ENCODE measurements around the gene GLTP.
"Not testable (repeated sequence)": the region's sequence is repeated elsewhere in the genome, so short reads cannot be mapped to it uniquely, and the experiment has no call there.

Gene GLTP

DNA sequence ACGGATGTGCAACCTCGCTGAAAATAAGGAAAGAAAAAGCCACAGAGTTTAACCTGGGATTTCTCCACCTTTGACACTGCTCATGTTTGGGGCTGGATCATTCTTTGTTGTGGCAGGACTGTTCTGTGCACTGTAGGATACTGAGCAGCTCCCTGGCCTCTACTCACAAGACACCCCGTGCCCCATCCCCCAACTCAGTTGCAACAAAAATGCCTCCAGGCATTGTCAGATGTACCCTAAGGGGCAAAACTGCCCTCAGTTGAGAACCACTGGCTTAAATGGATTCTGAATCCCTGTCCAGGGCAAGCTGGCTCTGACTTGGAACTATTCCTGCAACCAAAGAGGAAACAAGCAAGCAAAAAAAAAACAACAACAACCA is 2.1 kb downstream of the GLTP start:
- no peak for DNase-seq (ENCODE audit: low read depth in 1 of 2, low spot score in 1 of 2)

DNA sequence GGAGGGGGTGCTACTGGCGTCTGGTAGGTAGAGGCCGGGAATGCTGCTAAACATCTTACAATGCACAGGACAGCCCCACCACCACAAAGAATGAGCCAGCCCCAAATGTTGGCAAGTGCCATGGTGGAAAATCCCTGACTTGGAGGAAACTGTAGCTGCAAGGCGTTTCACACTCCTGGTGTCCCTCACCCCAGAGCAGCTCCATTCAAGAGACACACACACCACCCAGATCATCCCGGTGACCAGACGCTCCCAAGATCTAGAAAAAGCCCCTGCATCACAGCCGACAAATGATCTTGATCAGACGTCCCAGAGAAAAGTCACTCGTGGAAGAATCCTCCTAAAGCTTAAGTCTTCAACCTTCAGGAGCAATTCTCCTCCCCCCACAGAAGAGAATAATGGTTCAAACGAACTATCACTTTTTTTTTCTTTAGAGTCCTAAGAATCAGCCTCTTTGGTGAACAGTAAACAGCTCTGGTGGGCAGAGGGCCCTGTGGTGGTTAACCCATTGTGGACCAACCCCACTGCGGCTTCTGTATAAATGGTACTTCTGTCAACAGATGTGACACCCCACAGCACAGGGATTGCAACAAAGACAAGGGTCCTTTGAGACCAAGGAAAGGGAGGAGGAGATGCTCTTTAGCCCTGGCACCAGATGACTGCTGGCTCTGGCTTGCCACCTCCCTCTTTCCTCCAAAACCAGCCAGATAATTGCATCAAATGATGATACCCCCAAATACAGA is 2.7 kb downstream of the GLTP start:
- no peak for DNase-seq (ENCODE audit: low read depth in 1 of 2, low spot score in 1 of 2)

DNA sequence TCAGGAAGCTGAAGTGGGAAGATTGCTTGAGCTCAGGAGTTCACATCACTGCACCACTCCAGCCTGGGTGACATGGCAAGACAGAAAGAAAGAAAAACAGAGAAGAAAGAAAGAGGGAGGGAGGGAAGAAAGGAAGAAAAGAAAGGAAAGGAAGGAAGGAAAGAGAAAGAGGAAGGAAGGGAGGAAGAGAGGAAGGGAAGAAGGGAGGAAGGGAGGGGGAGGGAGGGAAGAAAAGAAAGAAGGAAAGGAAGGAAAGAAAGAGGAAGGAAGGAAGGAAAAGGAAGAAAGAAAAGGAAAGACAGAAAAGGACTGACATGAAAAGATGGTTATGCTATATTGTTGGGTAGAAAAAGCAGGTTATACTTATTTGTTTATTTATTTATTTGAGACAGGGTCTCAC is 3.9 kb downstream of the GLTP start:
- no peak for DNase-seq (ENCODE audit: low read depth in 1 of 2, low spot score in 1 of 2)

DNA sequence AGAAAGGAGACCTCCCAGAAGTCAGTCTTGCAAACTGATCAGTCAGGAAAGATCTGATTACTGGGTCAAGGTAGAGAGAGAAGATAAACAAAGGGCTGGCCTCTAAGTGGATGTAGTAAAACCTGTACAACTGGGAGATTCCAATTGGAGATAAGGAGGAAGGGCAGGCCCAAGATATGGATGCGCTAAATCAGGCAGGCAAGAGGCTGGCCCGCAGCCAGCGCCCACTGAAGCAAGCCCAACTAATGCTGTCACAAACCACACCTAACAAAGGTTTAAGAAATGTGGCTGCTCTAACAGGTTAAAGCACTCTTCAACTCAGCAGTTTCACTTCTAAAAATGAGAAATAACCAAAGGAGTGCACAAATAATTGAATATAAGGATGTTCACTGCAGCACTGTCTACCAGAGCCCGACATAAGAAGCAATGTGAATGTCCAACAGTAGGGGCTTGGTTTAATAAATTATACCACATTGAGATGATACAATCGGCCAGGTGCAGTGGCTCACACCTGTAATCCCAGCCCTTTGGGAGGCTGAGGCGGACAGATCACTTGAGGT is 4.7 kb downstream of the GLTP start:
- DNase-seq (ENCODE audit: low read depth in 1 of 2, low spot score in 1 of 2), result no peak

DNA sequence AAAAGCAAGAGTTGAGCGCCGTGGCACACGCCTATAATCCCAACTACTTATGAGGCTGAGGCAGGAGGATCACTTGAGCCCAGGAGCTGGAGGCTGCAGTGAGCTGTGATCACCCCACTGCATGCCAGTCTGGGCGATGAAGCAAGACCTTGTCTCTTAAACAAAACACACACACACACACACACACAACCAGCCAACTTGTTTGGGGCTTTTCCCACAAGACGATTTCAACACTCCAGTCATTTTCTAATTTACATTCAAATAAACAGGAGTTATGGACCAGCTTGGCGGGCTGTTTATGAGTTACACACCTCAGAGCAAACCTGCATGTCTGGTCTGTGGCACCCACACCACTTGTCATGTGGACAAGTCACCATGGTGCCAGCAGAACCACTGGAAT is 6.7 kb downstream of the GLTP start:
- DNase-seq (ENCODE audit: low read depth in 1 of 2, low spot score in 1 of 2), result no peak

DNA sequence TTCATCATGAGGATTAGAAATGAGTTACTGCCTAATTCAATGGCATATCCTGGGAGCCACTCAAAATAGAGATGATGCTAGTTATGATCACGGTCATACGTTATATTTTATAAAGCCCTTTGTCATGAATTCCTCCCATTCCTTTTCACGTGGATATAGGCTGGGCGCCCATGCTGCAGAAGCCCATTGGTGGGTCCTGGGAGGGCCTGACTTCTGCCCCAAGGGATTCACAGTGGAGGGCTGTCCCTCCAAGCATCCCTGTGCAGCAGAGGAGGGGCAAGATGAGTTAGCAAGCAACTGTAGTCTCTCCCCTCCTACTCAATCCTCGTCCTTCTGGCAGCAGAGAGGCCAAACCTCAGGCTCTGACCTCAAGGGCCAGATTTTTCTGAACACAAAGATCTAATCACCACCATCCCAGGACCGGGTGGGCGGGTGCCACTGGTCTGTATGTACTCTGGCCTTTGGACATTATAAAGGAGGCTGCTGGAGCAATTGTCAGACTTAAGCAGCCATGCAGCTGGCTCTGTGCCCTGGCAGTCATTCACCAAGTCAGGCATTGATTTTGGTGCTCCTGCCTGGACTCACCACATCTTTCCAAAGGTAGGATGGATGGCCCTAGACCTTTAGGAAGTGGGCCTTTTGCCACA is 8.6 kb downstream of the GLTP start:
- DNase-seq (ENCODE audit: low read depth in 1 of 2, low spot score in 1 of 2), result no peak

DNA sequence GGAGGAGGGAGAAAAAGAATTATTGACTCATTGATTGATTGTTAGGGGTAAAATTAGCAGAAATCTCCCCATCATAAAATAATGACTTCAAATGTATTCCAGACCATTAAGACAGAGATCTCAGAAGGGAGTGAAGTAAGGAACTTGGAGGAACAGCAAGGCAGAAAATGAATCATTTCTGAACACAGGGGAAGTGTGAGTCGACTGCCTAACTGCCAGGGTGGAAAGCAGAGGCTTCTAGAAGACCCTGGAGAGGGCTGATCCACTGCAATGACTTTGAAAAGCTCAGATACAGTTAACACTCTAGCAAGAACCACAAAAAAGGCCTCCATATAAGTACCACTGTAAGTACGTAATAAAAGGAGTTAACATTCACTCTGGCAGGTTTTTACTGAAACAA is 9.7 kb downstream of the GLTP start:
- DNase-seq (ENCODE audit: low read depth in 1 of 2, low spot score in 1 of 2), result no peak

DNA sequence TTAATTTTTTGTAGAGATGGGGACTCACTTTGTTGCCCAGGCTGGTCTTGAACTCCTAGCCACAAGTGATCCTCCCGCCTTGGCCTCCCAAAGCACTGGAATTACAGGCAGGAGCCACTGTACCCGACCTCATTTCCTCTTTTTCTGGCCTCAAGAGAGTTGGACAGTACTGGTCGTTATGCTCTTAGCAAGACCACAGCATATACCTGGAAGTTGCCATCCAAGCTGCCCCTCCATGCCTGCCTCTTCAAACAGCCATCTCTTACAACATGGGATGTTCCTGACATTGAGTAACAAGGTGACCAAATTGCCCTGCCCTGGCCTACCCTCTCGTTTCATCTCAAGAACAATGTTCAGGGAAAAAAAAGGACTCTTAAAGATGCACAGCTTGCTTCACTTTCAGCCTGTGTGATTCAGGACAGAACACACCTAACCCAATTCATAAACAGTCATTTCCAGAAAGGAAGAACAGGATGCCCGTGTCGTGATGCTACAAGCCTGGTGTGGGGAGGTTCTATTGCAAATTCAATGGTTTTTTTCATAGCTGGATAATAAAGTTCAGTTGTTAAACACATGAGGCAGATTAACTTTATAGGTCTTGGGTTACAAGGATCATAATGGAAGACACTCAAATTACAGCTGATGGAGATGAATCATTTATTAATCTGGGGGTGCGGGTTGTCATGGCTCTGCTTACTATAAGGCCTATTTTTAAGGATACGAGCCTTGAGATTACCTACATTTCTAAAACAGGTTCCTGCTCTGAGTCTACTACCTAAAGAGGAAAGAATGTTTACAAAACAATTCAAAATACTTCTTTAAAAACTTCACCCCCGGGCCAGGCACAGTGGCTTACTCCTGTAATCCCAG is 11.9 kb downstream of the GLTP start:
- no peak for DNase-seq (ENCODE audit: low read depth in 1 of 2, low spot score in 1 of 2)

DNA sequence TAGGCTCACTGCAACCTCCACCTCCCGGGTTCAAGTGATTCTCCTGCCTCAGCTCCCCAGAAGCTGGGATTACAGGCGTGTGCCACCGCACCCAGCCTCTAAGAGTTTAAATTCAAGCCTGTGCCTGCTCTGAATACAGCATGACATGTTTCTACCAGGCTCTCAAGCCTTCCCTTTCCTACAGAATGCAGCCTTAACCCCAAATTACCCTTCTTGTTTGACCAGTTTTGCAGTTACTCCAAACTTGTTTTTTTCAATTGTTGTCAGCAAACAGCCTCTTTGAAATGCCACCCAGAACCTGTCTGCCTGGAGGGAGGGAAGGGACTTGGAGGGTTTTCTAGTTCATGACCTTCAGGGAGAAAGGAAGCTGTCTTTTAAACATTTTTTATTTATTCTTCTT is 15.4 kb downstream of the GLTP start:
- DNase-seq (ENCODE audit: low read depth in 1 of 2, low spot score in 1 of 2), result no peak

DNA sequence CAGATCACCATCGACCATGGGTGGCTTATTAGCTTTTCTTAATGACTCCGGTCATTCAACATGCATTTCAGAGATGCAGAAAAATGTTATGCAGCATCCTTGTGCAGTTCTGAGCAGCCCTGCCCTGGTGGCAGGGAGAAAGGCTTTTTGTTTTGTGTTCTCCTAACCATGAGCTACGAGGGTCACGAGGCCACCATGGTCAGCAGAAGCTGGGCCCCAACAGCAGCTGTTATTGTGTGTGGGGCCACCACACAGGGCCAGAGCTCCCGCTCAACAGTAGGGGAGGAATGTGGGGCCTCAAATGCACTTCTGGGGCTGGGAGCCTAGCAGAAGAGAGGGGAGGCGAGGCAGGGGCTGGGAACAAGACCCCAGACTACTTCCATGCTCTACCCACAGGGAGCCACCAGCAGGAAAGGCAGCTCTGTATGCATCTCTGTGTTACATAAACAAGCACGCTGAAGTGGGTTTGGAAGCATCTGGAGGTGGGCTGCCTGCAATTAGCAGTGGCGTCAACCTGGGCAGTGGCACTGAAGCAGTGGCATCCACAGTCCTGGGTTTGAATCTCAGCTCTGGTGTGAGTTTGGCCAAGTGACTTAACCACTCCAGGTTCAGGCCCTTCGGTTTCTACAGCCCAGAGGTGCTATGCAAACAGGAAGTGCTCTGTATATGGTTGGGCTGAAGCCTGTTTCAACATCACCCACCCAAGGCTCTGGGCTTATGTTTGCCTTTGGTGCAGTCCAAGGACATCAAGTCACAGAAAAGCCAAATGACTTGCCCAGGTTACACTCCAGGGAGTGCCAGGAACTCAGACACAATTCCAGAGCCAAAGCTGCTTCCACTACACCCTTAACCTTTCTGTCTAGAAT is 16.3 kb downstream of the GLTP start:
- DNase-seq (ENCODE audit: low read depth in 1 of 2, low spot score in 1 of 2), result no peak

DNA sequence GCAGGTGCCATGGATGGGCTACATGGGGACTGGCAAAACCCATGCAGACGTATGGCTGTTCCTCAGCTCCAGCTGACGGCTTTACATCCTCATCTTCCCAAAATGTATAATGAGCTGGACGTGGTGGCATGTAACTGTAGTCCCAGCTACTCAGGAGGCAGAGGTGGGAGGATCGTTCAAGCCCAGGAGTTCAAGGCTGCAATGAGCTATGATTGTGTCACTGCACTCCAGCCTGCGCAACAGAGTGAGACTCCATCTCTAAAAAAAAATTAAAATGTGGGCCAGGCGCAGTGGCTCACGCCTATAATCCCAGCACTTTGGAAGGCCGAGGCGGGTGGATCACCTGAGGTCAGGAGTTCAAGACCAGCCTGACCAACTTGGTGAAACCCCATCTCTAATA is 17.9 kb downstream of the GLTP start:
- DNase-seq (ENCODE audit: low read depth in 1 of 2, low spot score in 1 of 2), result not testable (repeated sequence)

DNA sequence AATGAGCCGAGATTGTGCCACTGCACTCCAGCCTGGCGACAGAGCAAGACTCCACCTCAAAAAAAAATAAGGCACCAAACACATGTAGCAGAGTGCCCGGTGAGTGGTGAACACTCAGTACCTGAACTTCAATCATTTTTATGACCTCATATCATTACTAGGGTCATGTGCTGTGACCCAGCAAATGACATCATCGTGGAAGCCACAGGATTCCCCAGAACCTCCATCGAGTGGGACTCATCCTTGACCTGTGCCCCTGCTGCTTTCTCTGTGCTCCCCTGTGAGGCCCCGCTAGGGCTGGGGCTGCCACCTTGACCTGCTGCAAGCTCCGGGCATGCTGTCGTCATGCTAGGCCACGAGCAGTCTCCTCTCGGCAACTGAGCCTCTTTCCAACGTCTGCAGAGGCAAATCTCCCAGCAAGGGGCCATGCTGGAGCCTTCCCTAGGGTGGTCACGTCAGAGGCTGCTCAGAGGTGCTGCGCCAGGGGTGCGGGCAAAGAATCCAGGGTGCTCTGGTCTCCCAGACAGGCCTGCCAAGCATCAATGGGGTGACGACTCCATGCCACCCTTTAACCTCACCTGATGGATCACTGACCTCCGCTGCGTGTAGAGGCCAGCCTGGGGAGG is 18.5 kb downstream of the GLTP start:
- DNase-seq (ENCODE audit: low read depth in 1 of 2, low spot score in 1 of 2), result no peak

DNA sequence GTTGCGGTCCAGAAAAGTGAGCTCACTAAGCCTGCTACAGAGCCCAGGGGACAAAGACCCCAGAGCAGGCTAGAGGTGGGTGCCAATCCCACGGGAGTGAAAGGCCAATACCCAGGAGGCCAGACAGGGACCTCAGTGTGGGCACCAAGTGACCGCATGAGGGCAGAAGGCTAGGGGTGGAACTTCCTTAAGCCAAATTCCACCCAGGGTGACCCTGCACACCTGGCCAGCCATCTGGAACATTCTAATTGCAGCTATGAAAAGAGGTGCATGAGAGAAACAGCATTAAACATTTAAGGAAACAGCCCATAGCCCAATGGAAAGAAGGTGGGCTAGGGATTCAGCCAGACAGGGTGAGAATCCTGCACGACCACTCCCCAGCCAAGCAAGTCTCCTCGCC is 19.4 kb downstream of the GLTP start:
- DNase-seq (ENCODE audit: low read depth in 1 of 2, low spot score in 1 of 2), result no peak

DNA sequence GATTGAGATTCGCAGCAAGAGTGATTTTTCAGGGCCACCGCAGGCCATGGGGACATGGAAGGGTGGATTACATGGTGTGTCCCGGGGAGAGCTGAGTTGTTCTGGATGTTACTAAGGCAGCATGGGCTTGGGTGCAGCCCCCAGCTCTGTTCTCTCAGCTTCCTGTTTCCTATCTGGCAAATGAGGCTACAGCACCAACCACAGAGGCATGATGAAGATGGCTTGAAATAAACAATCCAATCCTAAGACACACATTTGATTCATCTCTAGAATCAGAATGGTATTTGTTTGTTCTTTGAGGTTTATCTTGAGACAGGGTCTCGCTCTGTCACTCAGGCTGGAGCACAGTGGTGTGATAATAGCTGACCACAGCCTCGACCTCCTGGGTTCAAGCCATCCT is 21.6 kb downstream of the GLTP start:
- no peak for DNase-seq (ENCODE audit: low read depth in 1 of 2, low spot score in 1 of 2)

DNA sequence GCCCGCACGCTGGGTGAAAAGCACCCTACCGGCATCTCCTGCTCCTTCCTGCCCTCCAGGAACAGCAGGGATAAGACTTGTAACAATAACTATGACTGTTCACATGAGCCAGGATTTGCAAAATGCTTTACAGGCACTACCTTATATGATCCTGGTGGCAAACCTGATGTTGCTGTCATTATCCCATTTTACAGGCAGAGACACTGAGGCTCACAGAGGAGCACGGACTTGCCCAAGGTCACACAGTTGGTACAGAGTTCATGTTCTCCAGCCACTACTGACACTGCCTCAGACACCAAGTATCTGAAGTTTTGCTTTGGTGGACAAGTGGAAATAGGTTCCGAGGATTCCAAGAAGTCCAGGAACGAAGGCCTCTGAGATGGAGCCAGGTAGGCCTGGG is 22.6 kb downstream of the GLTP start:
- no peak for DNase-seq (ENCODE audit: low read depth in 1 of 2, low spot score in 1 of 2)

DNA sequence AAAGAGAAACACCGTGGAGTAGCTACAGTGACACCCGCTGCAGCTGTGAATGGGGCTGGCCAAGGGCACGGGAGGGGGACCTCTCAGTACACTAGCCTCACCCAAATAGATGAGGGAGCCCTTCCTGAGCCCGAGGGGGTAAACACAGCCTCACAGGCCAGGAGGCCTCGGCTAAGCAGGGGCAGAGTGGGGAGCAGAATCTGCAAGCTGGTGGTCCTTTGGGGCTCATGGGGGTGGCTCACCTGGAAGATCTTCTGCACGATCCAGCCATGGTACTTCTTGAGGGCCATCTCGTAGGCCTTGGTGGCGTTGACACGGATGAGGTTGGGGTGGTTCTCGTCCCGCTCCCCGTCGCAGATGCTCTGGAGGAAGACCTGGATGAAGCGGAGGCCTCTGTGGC is 25.0 kb downstream of the GLTP start:
- DNase-seq (ENCODE audit: low read depth in 1 of 2, low spot score in 1 of 2), result no peak

DNA sequence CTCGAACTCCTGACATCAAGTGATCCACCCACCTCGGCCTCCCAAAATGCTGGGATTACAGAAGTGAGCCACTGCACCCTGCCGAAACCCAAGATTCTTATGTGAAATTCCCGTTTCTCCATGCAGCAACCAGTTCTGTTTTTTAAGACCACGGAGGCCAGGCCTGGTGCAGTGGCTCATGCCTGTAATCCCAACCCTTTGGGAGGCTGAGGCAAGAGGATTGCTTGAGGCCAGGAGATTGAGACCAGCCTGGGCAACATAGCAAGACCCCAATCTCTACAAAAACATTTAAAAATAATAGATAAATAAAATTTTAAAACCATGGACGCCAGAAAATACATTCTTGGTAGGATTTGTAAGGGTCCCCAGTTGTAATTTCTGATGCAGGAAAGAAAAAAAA is 29.8 kb downstream of the GLTP start:
- not testable (repeated sequence) for DNase-seq (ENCODE audit: low read depth in 1 of 2, low spot score in 1 of 2)

DNA sequence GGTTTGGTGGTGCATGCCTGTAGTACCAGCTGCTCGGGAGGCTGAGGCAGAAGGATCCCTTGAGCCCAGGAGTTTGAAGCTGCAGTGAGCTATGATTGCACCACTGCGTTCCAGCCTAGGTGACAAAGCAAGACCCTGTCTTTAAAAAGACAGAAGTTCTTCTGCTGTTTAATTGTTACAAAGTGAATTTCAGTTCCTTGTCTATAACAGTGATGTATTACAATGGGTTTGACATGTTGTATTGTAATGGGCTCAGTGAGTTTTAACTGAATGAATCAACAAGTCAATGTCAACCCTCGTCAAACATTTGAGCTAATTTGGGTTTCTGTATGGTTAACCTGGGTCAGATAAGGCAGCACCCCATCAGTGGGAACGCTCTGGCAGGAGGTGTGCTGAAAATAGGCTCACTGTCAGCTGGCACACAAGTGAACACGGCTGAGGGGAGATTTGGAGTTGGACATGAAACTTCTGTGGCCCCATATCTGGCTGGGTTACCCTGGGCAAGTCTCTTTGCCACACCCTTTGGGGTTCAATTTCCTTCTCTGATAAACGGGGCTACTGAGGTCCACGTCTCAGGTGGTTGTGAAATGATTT is 33.1 kb downstream of the GLTP start:
- no peak for DNase-seq (ENCODE audit: low read depth in 1 of 2, low spot score in 1 of 2)

DNA sequence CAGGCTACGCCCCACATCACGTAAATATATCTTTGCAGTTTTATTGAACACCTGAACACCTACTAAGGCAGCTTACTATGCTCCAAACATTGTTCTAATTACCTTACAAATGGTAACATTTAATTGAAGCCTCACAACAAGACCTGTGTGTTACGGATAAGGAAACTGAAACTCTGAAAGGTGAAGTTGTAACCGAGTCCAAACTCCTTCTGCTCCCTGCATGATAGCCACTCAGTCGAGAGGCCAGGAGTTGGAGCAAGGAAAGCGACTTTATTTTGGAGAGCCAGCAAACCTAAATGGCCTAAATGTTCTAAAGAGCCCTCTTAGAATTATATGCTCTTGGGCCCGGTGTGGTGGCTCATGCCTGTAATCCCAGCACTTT is 34.5 kb downstream of the GLTP start:
- DNase-seq (ENCODE audit: low read depth in 1 of 2, low spot score in 1 of 2), result no peak

All from activated T-helper 1 cell treated with anti-CD3 and anti-CD28 coated beads, Interleukin-2, amount 50 U/mL, for 16 hours (primary cell).